Kidney glomerular epithelial cell (primary cell): ENCODE results near the gene SECISBP2L.
"Not testable (repeated sequence)": the region's sequence is repeated elsewhere in the genome, so short reads cannot be mapped to it uniquely, and the experiment has no call there.

ENCODE experiments used
- DNase-seq: peaks from one replicate; lab custom pipeline; 2025; lab: John Stamatoyannopoulos, UW

SECISBP2L gene

GRCh38 chr15:49046220-49047102, at the start of gene SECISBP2L:
SECISBP2L (minus strand) TSS chr15:49046446; CDS start chr15:49046299, 147 bp downstream.
- DNase-seq: peak; percentile 92

- no peak for DNase-seq
These were observed 48.7 kb upstream of the SECISBP2L start for GRCh38 chr15:49094923-49095322.

DNA sequence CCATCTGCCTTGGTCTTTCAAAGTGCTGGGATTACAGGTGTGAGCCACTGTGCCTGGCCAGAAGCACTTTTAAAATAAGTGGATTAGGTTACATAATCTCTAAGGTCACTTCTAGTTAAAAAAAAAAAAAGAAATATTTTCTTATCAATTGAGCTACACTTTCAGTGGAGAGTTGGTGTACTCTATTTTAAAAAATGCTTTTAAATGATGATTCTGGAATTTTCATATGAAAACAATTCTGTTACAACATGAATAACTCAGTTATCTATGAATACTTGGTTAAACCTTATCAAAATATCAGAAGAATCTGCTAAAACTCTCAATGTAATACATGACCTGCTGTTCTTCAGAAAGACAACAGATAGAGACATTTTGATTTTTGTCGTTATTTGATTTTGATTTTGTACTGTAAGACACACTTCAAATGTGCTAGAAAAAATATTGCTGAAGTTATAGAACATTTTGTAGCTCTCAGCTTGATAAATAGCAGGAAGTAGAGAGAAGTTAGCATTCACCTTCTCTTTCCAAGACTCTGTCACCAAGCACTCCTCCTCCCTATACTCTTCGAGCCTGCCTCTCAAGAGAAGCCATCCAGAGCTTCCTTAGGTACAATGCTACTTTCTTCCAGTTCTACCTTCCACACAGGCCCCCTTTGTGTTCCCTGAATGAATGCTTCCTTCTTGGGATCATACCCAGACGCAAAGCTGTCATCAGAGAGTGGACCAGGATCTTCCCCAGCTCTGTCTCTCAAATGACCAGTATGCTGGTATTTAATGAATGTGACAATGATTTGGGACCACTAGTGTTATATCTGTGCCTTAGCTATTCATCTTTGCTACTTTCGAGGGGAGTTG, 47.2 kb upstream of the SECISBP2L start:
- DNase-seq: no peak

GRCh38 chr15:49088996-49089395, 42.8 kb upstream of the SECISBP2L start:
- DNase-seq: no peak

DNA sequence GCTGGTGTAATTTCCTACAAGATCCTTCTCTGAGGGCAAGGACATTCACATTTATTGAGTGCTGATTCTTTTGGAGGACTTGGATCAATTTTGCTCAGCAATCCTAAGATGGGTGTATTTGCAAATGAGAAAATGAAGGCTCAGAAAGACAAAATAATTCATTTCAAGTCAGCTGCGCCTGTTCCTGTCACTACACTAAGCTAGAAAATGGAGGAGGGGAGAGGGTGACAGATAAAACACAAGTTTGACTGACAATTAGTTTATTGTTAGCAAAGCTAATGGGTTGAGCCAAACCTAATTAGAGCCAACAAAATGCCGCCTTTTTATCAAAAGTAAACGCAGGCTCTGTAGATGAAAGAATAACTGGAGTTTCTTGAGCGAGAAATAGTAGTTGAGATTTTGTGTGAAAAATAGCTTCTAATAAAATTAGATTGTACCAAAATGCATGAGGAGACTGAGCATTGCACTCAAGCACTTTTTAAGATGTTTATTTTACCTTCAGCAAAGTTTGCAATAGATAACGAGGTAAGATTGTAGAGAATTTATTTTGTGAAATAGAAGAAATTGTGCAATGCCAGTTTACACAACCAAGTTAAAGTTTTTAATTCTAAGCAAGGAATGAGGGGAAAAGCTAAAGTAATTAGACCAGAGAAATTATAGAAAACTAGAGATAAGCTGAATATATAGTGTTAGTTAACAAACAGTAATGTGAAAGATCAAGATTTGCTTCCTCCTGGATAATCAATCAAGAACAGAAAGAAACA, 39.6 kb upstream of the SECISBP2L start:
- no peak for DNase-seq

- no peak for DNase-seq
These were observed 38.0 kb upstream of the SECISBP2L start for GRCh38 chr15:49084285-49084570.

GRCh38 chr15:49083401-49084284, 37.4 kb upstream of the SECISBP2L start:
- DNase-seq: no peak

- DNase-seq: no peak
These were observed 36.7 kb upstream of the SECISBP2L start for GRCh38 chr15:49082960-49083359.

DNA sequence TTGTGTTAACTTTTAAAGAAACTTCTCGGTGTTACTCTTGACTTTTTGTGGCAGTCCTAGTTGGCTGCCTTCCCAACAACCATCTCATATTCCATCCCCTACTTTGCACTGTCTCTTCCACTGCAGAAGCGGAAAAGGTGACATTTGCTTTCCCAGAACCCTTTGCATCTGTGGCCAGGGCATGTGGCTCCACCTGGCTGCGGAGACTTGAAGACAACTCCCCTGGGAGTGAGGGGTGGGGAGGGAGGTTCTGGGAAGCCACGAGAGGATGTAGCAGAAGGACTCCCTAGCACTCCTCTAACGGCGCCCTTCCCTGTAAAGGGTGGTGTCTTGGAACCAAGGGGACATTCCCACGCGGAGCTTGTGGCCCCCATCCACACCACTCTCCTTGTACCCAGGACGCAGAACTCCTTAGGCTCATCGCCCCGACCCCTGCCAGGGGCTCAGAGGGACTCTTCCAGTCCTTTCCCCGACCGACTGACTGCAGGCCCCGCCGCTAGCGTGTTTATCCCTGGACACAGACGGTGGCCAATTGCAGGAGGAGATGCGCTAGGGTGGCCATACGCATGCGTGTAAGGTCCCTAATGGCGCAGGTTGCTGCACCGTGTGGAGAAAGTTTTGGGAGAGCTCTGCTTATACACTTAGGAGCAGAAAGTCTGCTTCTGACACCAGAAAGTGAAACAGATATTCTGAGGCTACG, 33.2 kb upstream of the SECISBP2L start:
- no peak for DNase-seq

GRCh38 chr15:49075881-49076280, 29.6 kb upstream of the SECISBP2L start:
- no peak for DNase-seq

GRCh38 chr15:49074589-49075287, 28.5 kb upstream of the SECISBP2L start:
- not testable (repeated sequence) for DNase-seq

- DNase-seq: no peak
These were observed 20.1 kb upstream of the SECISBP2L start for GRCh38 chr15:49066372-49066771.

DNA sequence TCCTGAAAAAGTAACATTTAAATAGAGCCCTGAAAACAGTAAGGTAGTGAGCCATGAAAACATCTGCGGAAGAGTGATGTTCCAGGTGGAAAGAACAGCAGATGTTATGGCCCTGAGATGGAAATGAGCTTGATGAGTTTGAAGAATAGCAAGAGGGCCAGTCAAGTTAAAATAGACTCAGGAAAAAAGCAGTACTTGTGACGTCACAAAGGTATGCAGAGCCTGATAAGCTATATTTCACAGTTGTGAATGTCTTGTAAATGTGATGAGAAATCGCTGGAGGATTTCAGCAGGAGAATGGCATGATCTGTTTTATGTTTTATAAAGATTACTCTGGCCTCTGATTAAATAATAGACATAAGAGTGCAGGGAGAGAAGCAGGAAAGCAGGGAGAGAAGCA, 18.6 kb upstream of the SECISBP2L start:
- DNase-seq: no peak

DNA sequence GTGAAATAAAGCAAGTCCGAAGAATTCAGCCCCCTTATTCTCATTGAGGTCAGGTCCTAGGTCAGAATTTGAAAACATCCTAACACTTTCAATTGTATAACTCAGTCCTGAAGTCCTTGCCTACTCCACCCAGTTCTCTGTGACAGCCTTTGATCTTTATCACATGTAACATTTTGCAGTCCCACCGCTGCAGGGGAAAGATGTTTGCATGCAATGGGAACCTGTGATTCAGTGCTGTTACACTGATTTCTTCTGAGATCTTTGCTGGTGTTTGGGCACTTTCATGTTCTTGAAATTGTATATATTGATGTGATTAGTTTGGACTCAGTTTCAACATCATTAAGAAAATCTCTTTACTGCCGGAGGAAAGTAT, 18.0 kb upstream of the SECISBP2L start:
- no peak for DNase-seq

- DNase-seq: no peak
These were observed 17.4 kb upstream of the SECISBP2L start for GRCh38 chr15:49063402-49064280.

DNA sequence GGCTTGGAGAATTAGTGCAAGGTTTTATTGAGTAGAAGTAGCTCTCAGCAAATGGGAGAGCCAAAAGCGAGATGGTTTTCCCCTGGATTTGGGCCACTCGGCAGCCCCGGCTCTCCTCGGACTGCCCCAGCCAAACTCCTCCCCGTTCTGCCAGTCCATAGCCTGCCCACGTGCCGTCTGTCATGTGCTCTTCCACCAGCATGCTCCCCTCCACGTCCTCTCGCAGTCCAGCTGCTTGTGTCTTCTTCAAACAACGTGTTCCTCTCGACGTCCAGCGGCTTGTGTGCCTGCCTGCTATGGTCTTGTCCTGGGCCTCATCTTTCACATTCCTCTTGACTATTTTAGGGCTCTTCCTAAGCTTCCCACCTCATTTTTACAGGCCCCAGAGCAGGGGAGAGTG, 16.7 kb upstream of the SECISBP2L start:
- DNase-seq: no peak

DNA sequence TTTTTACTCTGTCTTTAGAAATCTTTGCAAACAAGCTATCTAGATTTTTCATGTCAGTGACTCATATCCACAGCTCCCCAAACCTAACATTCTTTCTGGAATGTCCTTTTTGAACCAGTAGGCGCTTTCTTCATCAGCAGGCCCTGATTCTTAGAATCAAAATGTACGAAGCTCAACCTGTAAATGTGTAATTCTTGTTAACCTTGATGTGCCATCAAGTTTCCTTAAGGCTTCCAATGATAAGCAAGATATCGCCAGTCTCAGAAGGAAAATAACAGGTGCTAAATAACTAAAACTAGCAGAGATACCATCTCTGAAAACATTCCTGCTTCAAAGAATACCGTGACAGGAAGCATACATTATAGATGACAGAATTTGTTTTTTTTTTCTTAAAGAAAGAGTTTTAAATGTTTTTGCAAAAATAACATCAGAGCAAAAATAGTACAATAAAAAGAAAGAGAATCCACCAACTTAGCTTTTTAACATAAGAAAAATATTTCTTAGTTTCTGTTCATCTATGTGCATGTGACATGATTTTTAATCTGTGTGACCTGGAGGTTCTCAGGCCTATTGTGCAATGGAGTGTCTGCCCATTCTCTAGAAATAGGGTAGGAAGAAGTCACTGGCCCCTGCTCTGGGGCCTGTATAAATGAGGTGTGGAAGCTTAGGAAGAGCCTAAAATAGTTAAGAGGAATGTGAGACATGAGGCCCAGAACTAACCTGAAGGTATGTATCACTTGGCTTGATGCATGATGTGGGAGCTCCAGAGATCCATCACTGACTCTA, 14.7 kb upstream of the SECISBP2L start:
- DNase-seq: no peak

GRCh38 chr15:49059491-49059890, 13.2 kb upstream of the SECISBP2L start:
- no peak for DNase-seq
